ENCODE results near the gene HHIPL1.

GRCh38 chr14:99702115-99702514, 57.2 kb downstream of the HHIPL1 start:
- TF ChIP-seq CTCF (IDR thresholded peaks at IDR 0.05 in 4 of 5, conservative IDR thresholded peaks at IDR 0.05 in 1 of 5) (no peak), POLR2A (IDR thresholded peaks at IDR 0.05) (no peak)
